Adipocyte (in vitro differentiated cells): Measurements from ENCODE around the gene STAB2.

Source experiments
- DNase-seq: peaks from one replicate; pipeline ENCODE4 v3.0.0-alpha.2; 2015; ENCODE audit warnings: low read depth
- H3K27me3 ChIP-seq: replicated peaks from 2 replicates; pipeline ENCODE4 v1.7.0; 2013; ENCODE audit warnings: mild to moderate bottlenecking, low read length, moderate library complexity; ENCODE audit not compliant: control insufficient read depth, insufficient read depth
- H3K36me3 ChIP-seq: 2 replicates; pipeline ENCODE4 v1.7.0; 2013; ENCODE audit warnings: low read length, mild to moderate bottlenecking, moderate library complexity; ENCODE audit not compliant: control insufficient read depth, insufficient read depth, severe bottlenecking
- H3K4me1 ChIP-seq: 2 replicates; pipeline ENCODE4 v1.7.0; 2013; ENCODE audit warnings: mild to moderate bottlenecking, low read length, moderate library complexity; ENCODE audit not compliant: control insufficient read depth, insufficient read depth
- H3K4me3 ChIP-seq: 2 replicates; pipeline ENCODE4 v1.7.0; 2013; ENCODE audit warnings: mild to moderate bottlenecking, low read length, moderate library complexity
- H3K9ac ChIP-seq: 2 replicates; pipeline ENCODE4 v1.7.0; 2013; ENCODE audit warnings: mild to moderate bottlenecking, low read length, moderate library complexity
- H3K9me3 ChIP-seq: 2 replicates; pipeline ENCODE4 v1.7.0; 2013; ENCODE audit warnings: mild to moderate bottlenecking, low read length, moderate library complexity; ENCODE audit not compliant: control insufficient read depth

Gene STAB2

GRCh38 chr12:103557628-103558010 is 29.5 kb upstream of the STAB2 start:
- Histone ChIP-seq H3K9me3 (no peaks in the 10 kb centered on the region), H3K4me1 (peaks cover 54% of the 10 kb centered on the region), H3K27me3 (no peaks in the 10 kb centered on the region), H3K9ac (peak overlapping the region; percentile 47), H3K36me3 (no peaks in the 10 kb centered on the region), H3K4me3 (peak overlapping the region; percentile 30)
- no peak for DNase-seq

- H3K9me3 ChIP-seq = peaks cover 4% of the 10 kb centered on the region
- H3K9ac ChIP-seq = no peak overlapping the region
- H3K4me1 ChIP-seq = peaks cover 54% of the 10 kb centered on the region
- no peak overlapping the region for H3K4me3 ChIP-seq
- H3K36me3 ChIP-seq = no peaks in the 10 kb centered on the region
- DNase-seq = no peak
- no peaks in the 10 kb centered on the region for H3K27me3 ChIP-seq
These were observed 28.2 kb upstream of the STAB2 start for GRCh38 chr12:103558879-103559278.

GRCh38 chr12:103560604-103561101 is 26.4 kb upstream of the STAB2 start:
- Histone ChIP-seq H3K27me3 (no peaks in the 10 kb centered on the region), H3K4me3 (no peak overlapping the region), H3K4me1 (peaks cover 54% of the 10 kb centered on the region), H3K9ac (peak overlapping the region; percentile 17), H3K36me3 (no peaks in the 10 kb centered on the region), H3K9me3 (peaks cover 12% of the 10 kb centered on the region)
- peak; percentile 77 for DNase-seq

GRCh38 chr12:103561174-103561573 is 25.9 kb upstream of the STAB2 start:
- H3K4me3 ChIP-seq = no peak overlapping the region
- H3K4me1 ChIP-seq = peaks cover 52% of the 10 kb centered on the region
- no peak for DNase-seq
- H3K9ac ChIP-seq = no peak overlapping the region
- peaks cover 17% of the 10 kb centered on the region for H3K9me3 ChIP-seq
- no peaks in the 10 kb centered on the region for H3K36me3 ChIP-seq
- no peaks in the 10 kb centered on the region for H3K27me3 ChIP-seq

- no peak overlapping the region for H3K4me3 ChIP-seq
- H3K27me3 ChIP-seq = peaks cover 9% of the 10 kb centered on the region
- DNase-seq = no peak
- H3K4me1 ChIP-seq = no peaks in the 10 kb centered on the region
- H3K36me3 ChIP-seq = no peaks in the 10 kb centered on the region
- H3K9ac ChIP-seq = no peak overlapping the region
- H3K9me3 ChIP-seq = peaks cover 30% of the 10 kb centered on the region
These were observed 20.7 kb upstream of the STAB2 start for GRCh38 chr12:103566398-103566797.

- H3K9me3 ChIP-seq = peaks cover 25% of the 10 kb centered on the region
- H3K9ac ChIP-seq = no peak overlapping the region
- DNase-seq = no peak
- peaks cover 9% of the 10 kb centered on the region for H3K27me3 ChIP-seq
- H3K4me1 ChIP-seq = no peaks in the 10 kb centered on the region
- H3K36me3 ChIP-seq = no peaks in the 10 kb centered on the region
- H3K4me3 ChIP-seq = no peak overlapping the region
These were observed 17.8 kb upstream of the STAB2 start for GRCh38 chr12:103569278-103569677.

- DNase-seq = no peak
- Histone ChIP-seq H3K36me3 (no peaks in the 10 kb centered on the region), H3K4me1 (peaks cover 13% of the 10 kb centered on the region), H3K9me3 (peaks cover 11% of the 10 kb centered on the region), H3K27me3 (peaks cover 9% of the 10 kb centered on the region), H3K4me3 (no peak overlapping the region), H3K9ac (no peak overlapping the region)
These were observed 15.8 kb upstream of the STAB2 start for GRCh38 chr12:103571286-103571685.

GRCh38 chr12:103572312-103573045 is 14.6 kb upstream of the STAB2 start:
- no peaks in the 10 kb centered on the region for H3K36me3 ChIP-seq
- no peak for DNase-seq
- H3K9ac ChIP-seq = no peak overlapping the region
- H3K4me1 ChIP-seq = peaks cover 22% of the 10 kb centered on the region
- H3K27me3 ChIP-seq = peaks cover 9% of the 10 kb centered on the region
- no peaks in the 10 kb centered on the region for H3K9me3 ChIP-seq
- no peak overlapping the region for H3K4me3 ChIP-seq

- H3K4me3 ChIP-seq = no peak overlapping the region
- peaks cover 26% of the 10 kb centered on the region for H3K4me1 ChIP-seq
- H3K9me3 ChIP-seq = no peaks in the 10 kb centered on the region
- H3K36me3 ChIP-seq = no peaks in the 10 kb centered on the region
- DNase-seq = no peak
- H3K27me3 ChIP-seq = peaks cover 9% of the 10 kb centered on the region
- no peak overlapping the region for H3K9ac ChIP-seq
These were observed 13.9 kb upstream of the STAB2 start for GRCh38 chr12:103573185-103573584.

GRCh38 chr12:103578926-103579325 is 8.1 kb upstream of the STAB2 start:
- Histone ChIP-seq H3K9ac (no peak overlapping the region), H3K4me3 (no peak overlapping the region), H3K36me3 (no peaks in the 10 kb centered on the region), H3K9me3 (no peaks in the 10 kb centered on the region), H3K4me1 (peaks cover 26% of the 10 kb centered on the region), H3K27me3 (peaks cover 23% of the 10 kb centered on the region)
- no peak for DNase-seq

GRCh38 chr12:103580026-103580425 is 7.0 kb upstream of the STAB2 start:
- H3K9me3 ChIP-seq = no peaks in the 10 kb centered on the region
- peaks cover 29% of the 10 kb centered on the region for H3K4me1 ChIP-seq
- peaks cover 32% of the 10 kb centered on the region for H3K27me3 ChIP-seq
- H3K36me3 ChIP-seq = no peaks in the 10 kb centered on the region
- H3K4me3 ChIP-seq = no peak overlapping the region
- DNase-seq = no peak
- H3K9ac ChIP-seq = no peak overlapping the region

GRCh38 chr12:103583008-103583407 is 4.1 kb upstream of the STAB2 start:
- DNase-seq = no peak
- Histone ChIP-seq H3K4me1 (peaks cover 8% of the 10 kb centered on the region), H3K9me3 (no peaks in the 10 kb centered on the region), H3K9ac (no peak overlapping the region), H3K4me3 (no peak overlapping the region), H3K27me3 (peaks cover 36% of the 10 kb centered on the region), H3K36me3 (no peaks in the 10 kb centered on the region)
